B cell (primary cell): Measurements from ENCODE around the gene TMEM151A. TPM values are rescaled to one million over a fixed set of nuclear protein-coding genes. Genes with fewer than 3 reads are reported as not detected.

Experiments
- ATAC-seq: fragments of 200-7000 bp; cut with Tn5 transposase; one replicate; pipeline ENCODE4 v1.10.0; 2021; ENCODE audit warnings: low read depth, mild to moderate bottlenecking, moderate number of reproducible peaks, moderate library complexity
- CTCF ChIA-PET: fragments of 350-600 bp; sonication (Branson Sonifier 250); formaldehyde crosslinking; loops from one replicate; lab custom pipeline; 2021; ENCODE audit warnings: antibody characterized with exemption, inconsistent platforms; lab: Charles Lee
- POLR2A ChIA-PET: fragments of 350-600 bp; sonication (Branson Sonifier 250); formaldehyde crosslinking; loops from one replicate; lab custom pipeline; 2021; ENCODE audit warnings: antibody characterized with exemption; lab: Charles Lee
- DNase-seq: peaks from one replicate; pipeline ENCODE4 v3.0.0; 2013
- H2AFZ ChIP-seq: 2 replicates; pipeline ENCODE4 v1.6.1; 2012; ENCODE audit warnings: mild to moderate bottlenecking, low read depth, low read length; ENCODE audit not compliant: insufficient read depth, poor library complexity, severe bottlenecking
- H3K27ac ChIP-seq, 2 donors: 1 replicate in 1 of 2; 2 replicates in 1 of 2; pipeline ENCODE4 v1.5.1; 2012 to 2013; ENCODE audit warnings: low read length in 2 of 2, mild to moderate bottlenecking in 2 of 2, moderate library complexity in 1 of 2
- H3K27me3 ChIP-seq, 4 experiments: fragments of 200-600 bp in 1 of 4; sonication (generic) in 1 of 4; replicated peaks in 1 of 4; 1 replicate in 2 of 4; 2 replicates in 2 of 4; pipeline versions ENCODE4 v1.6.1 to v1.7.0; 2013 to 2016; ENCODE audit warnings: low read length in 3 of 4, mild to moderate bottlenecking in 2 of 4, mixed read lengths in 1 of 4, moderate library complexity in 1 of 4; ENCODE audit not compliant: insufficient read depth in 4 of 4, control insufficient read depth in 3 of 4; ENCODE audit errors: control extremely low read depth in 1 of 4
- H3K36me3 ChIP-seq, 2 experiments: replicated peaks in 1 of 2; 1 replicate in 1 of 2; 2 replicates in 1 of 2; pipeline versions ENCODE4 v1.6.1 to v1.7.1; 2013; ENCODE audit warnings: low read length in 1 of 2; ENCODE audit not compliant: insufficient read depth in 2 of 2, control insufficient read depth in 1 of 2; ENCODE audit errors: control extremely low read depth in 1 of 2, extremely low read depth in 1 of 2
- H3K4me1 ChIP-seq, 2 donors: fragments of 200-600 bp in 1 of 2; sonication (generic) in 1 of 2; 1 replicate in 1 of 2; 2 replicates in 1 of 2; pipeline versions ENCODE4 v1.5.1 to v1.6.1; 2013 to 2017; ENCODE audit warnings: low read length in 2 of 2; ENCODE audit not compliant: control insufficient read depth in 2 of 2, insufficient read depth in 2 of 2
- H3K4me2 ChIP-seq: replicated peaks from 2 replicates; pipeline ENCODE3; 2012; ENCODE audit warnings: mild to moderate bottlenecking, low read depth, low read length; ENCODE audit not compliant: poor library complexity, severe bottlenecking
- H3K4me3 ChIP-seq, 5 experiments: fragments of 200-600 bp in 1 of 5; sonication (generic) in 1 of 5; 1 replicate in 3 of 5; 2 replicates in 2 of 5; pipeline versions ENCODE4 v1.5.1 to v1.7.0; 2011 to 2016; ENCODE audit warnings: low read length in 4 of 5, mild to moderate bottlenecking in 4 of 5, low read depth in 2 of 5, control low read depth in 1 of 5, moderate library complexity in 1 of 5; ENCODE audit not compliant: insufficient read depth in 1 of 5; ENCODE audit errors: control extremely low read depth in 1 of 5, extremely low read depth in 1 of 5
- H3K79me2 ChIP-seq: fragments of 200-600 bp; sonication (generic); one replicate; pipeline ENCODE4 v1.6.0; 2016; ENCODE audit warnings: low read length; ENCODE audit not compliant: control insufficient read depth, insufficient read depth
- H3K9ac ChIP-seq: fragments of 200-600 bp; sonication (generic); 2 replicates; pipeline ENCODE4 v1.6.1; 2017; ENCODE audit warnings: mild to moderate bottlenecking, low read length, moderate library complexity
- H3K9me3 ChIP-seq, 3 donors: one replicate each; pipeline versions ENCODE4 v1.6.1 to v1.7.1; 2013; ENCODE audit warnings: low read length in 2 of 3; ENCODE audit not compliant: control insufficient read depth in 2 of 3, insufficient read depth in 1 of 3; ENCODE audit errors: control extremely low read depth in 1 of 3
- H4K20me1 ChIP-seq: 2 replicates; pipeline ENCODE4 v1.6.0; 2012; ENCODE audit warnings: mild to moderate bottlenecking, low read length; ENCODE audit not compliant: insufficient read depth, control insufficient read depth, poor library complexity, severe bottlenecking
- H3K27ac Mint-ChIP-seq: one replicate; pipeline ENCODE4 v1.8.0; 2021; ENCODE audit warnings: mixed read lengths
- H3K27me3 Mint-ChIP-seq: one replicate; pipeline ENCODE4 v1.8.0; 2021; ENCODE audit warnings: mixed read lengths
- H3K4me1 Mint-ChIP-seq: one replicate; pipeline ENCODE4 v1.8.0; 2021; ENCODE audit warnings: mixed read lengths
- H3K4me3 Mint-ChIP-seq: one replicate; pipeline ENCODE4 v1.8.0; 2021; ENCODE audit warnings: mixed read lengths
- H3K9me3 Mint-ChIP-seq: one replicate; pipeline ENCODE4 v1.8.0; 2022; ENCODE audit warnings: mixed read lengths; ENCODE audit not compliant: insufficient read depth
- CTCF ChIP-seq: fragments of 200-600 bp; IDR thresholded peaks from one replicate; pipeline ENCODE4 v1.8.0; 2022; ENCODE audit warnings: antibody characterized with exemption, mild to moderate bottlenecking
- EZH2 ChIP-seq: IDR thresholded peaks from 2 replicates; pipeline ENCODE4 v1.6.1; 2012; ENCODE audit warnings: borderline replicate concordance, low read depth, mild to moderate bottlenecking, moderate library complexity, low read length; ENCODE audit not compliant: insufficient read depth, poor library complexity, severe bottlenecking
- WGBS: methylation state at CpG from one replicate; pipeline ENCODE4 v1.1.5; 2013; ENCODE audit warnings: missing lambda C conversion rate; ENCODE audit not compliant: insufficient coverage; 5-methylcytosine and 5-hydroxymethylcytosine counted together
- intact Hi-C: fragments of 100-400 bp; cut with micrococcal nuclease; formaldehyde crosslinking; loops from one replicate; pipeline ENCODE4 v1.10.0; 2022
- polyA plus RNA-seq: library from polyadenylated mRNA; depleted of rRNA; stranded (reverse); fragments of >200 nt; gene quantifications from 2 replicates; pipeline ENCODE4 v1.2.3, GENCODE V29; 2012
- total RNA-seq, 2 donors: library from RNA; stranded (reverse); fragments of 120-200 nt in 1 of 2; gene quantifications; 1 replicate in 1 of 2; 2 replicates in 1 of 2; pipeline versions ENCODE4 v1.2.3 to v1.2.4, GENCODE V29; 2013 to 2022

The TMEM151A gene
- total and polyA plus RNA-seq, 2 donors (not counting 1 experiment from before 2014, with no cell fraction given): 0.17 to 1.1 TPM

GRCh38 chr11:66289548-66290329 lies 2.0 kb upstream of the TMEM151A start:
- intact Hi-C loops: loop anchor here (1.0 to 5.0 kb wide), 4 partner anchors 21 to 177 kb away; partner anchors contain the start of genes PELI3, RAB1B and SLC29A2
- peaks cover 0 to 4% (median 0%) of the 10 kb centered on the region in 3 donors for H3K9me3 ChIP-seq
- H3K36me3 ChIP-seq: peaks cover 0 to 11% of the 10 kb centered on the region in 2 experiments
- peaks cover 35% of the 10 kb centered on the region for H3K79me2 ChIP-seq
- H4K20me1 ChIP-seq: peaks cover 26% of the 10 kb centered on the region
- H3K4me1 ChIP-seq: peaks cover 34 to 42% of the 10 kb centered on the region in 2 donors
- ChIA-PET POLR2A (interaction anchor here (1.0 to 1.8 kb wide), 3 partner anchors 22 to 132 kb away, joined by 3 to 13 read pairs (median 7); partner anchors contain the start of gene RAB1B), CTCF (interaction anchor here (0.8 to 2.3 kb wide), 7 partner anchors 9 to 238 kb away, joined by 3 to 13 read pairs (median 4); partner anchors contain the start of genes RAB1B and SF3B2)
- H3K4me2 ChIP-seq: peak overlapping the region; percentile 94
- peak overlapping the region; percentile 53 to 88 for H3K27ac ChIP-seq
- peak overlapping the region; percentile 83 for H2AFZ ChIP-seq
- DNase-seq: no peak
- peak overlapping the region; percentile 94 for H3K27ac Mint-ChIP-seq
- H3K4me1 Mint-ChIP-seq: peaks cover 37% of the 10 kb centered on the region
- peak overlapping the region; percentile 95 for H3K9ac ChIP-seq
- H3K4me3 Mint-ChIP-seq: peak overlapping the region; percentile 95
- no peaks in the 10 kb centered on the region for H3K9me3 Mint-ChIP-seq
- ATAC-seq: peak; percentile 36
- 13% methylated on average over 31 of the region's 36 CpGs for WGBS
- H3K27me3 Mint-ChIP-seq: peaks cover 14% of the 10 kb centered on the region
- H3K27me3 ChIP-seq: peaks cover 2 to 33% (median 15%) of the 10 kb centered on the region in 4 experiments
- TF ChIP-seq EZH2: no peak
- TF ChIP-seq CTCF: no peak
- H3K4me3 ChIP-seq: peak overlapping the region; percentile 53 to 86 (median 75)

GRCh38 chr11:66290330-66290621 lies 1.4 kb upstream of the TMEM151A start:
- peaks cover 2 to 33% (median 15%) of the 10 kb centered on the region in 4 experiments for H3K27me3 ChIP-seq
- ChIA-PET POLR2A (no interaction called here), CTCF (no interaction called here)
- Mint-ChIP-seq H3K9me3 (no peaks in the 10 kb centered on the region), H3K27me3 (peaks cover 14% of the 10 kb centered on the region), H3K27ac (peak overlapping the region; percentile 94), H3K4me1 (peaks cover 37% of the 10 kb centered on the region), H3K4me3 (peak overlapping the region; percentile 95)
- TF ChIP-seq EZH2 (no peak), CTCF (no peak)
- no peak overlapping the region for H3K27ac ChIP-seq
- peaks cover 23% of the 10 kb centered on the region for H4K20me1 ChIP-seq
- H3K4me2 ChIP-seq: peak overlapping the region; percentile 94
- peaks cover 32% of the 10 kb centered on the region for H3K79me2 ChIP-seq
- H3K36me3 ChIP-seq: peaks cover 0 to 6% of the 10 kb centered on the region in 2 experiments
- ATAC-seq (no peak), DNase-seq (no peak)
- no peak overlapping the region for H3K9ac ChIP-seq
- H3K4me1 ChIP-seq: peaks cover 34 to 42% of the 10 kb centered on the region in 2 donors
- no CpG with 5 or more reads among the region's 2 CpGs for WGBS
- intact Hi-C loops: no loop called here
- peaks cover 0 to 4% (median 0%) of the 10 kb centered on the region in 3 donors for H3K9me3 ChIP-seq
- no peak overlapping the region for H3K4me3 ChIP-seq
- no peak overlapping the region for H2AFZ ChIP-seq
